Keratinocyte (primary cell): ENCODE data around the gene C11orf91. TPM values are rescaled to one million over a fixed set of nuclear protein-coding genes. Genes with fewer than 3 reads are reported as not detected.

Source experiments
- DNase-seq: peaks from one replicate; pipeline ENCODE4 v3.0.0-alpha.2; 2011; ENCODE audit warnings: low read depth, missing footprints, low spot score
- FAIRE-seq: peaks from 2 replicates; lab custom pipeline; 2011; peaks lifted over from hg19 to GRCh38; lab: Jason Lieb, UNC
- H2AFZ ChIP-seq: 2 replicates; pipeline ENCODE4 v1.6.0; 2012; ENCODE audit warnings: low read length, control low read depth, inconsistent platforms; ENCODE audit not compliant: control insufficient read depth
- H3K27ac ChIP-seq: 2 replicates; pipeline ENCODE4 v1.5.1; 2011; ENCODE audit warnings: low read length; ENCODE audit not compliant: control insufficient read depth, insufficient read depth
- H3K27me3 ChIP-seq: 3 replicates; pipeline ENCODE4 v1.6.0; 2011; ENCODE audit warnings: low read length; ENCODE audit not compliant: control insufficient read depth, insufficient read depth; ENCODE audit errors: extremely low read depth
- H3K36me3 ChIP-seq, 2 experiments: 2 replicates in 1 of 2; 3 replicates in 1 of 2; pipeline ENCODE4 v1.5.1; 2011; ENCODE audit warnings: low read length in 2 of 2, mild to moderate bottlenecking in 1 of 2; ENCODE audit not compliant: control insufficient read depth in 2 of 2, insufficient read depth in 2 of 2; ENCODE audit errors: extremely low read depth in 1 of 2
- H3K4me1 ChIP-seq: 3 replicates; pipeline ENCODE4 v1.5.1; 2011; ENCODE audit warnings: low read length; ENCODE audit not compliant: control insufficient read depth, insufficient read depth; ENCODE audit errors: extremely low read depth
- H3K4me2 ChIP-seq: 3 replicates; pipeline ENCODE4 v1.6.0; 2011; ENCODE audit warnings: low read depth, low read length; ENCODE audit not compliant: control insufficient read depth, insufficient read depth; ENCODE audit errors: extremely low read depth
- H3K4me3 ChIP-seq, 3 experiments: fragments of 200-600 bp in 1 of 3; sonication (generic) in 1 of 3; 2 replicates in 2 of 3; 3 replicates in 1 of 3; pipeline ENCODE4 v1.5.1; 2011 to 2016; ENCODE audit warnings: low read length in 3 of 3, mild to moderate bottlenecking in 3 of 3, control low read depth in 2 of 3, inconsistent platforms in 1 of 3, low read depth in 1 of 3, mixed read lengths in 1 of 3, mixed run types in 1 of 3, moderate library complexity in 1 of 3; ENCODE audit not compliant: control insufficient read depth in 2 of 3, insufficient read depth in 2 of 3; ENCODE audit errors: extremely low read depth in 1 of 3
- H3K79me2 ChIP-seq: 2 replicates; pipeline ENCODE4 v1.6.0; 2012; ENCODE audit warnings: low read length; ENCODE audit not compliant: control insufficient read depth, insufficient read depth
- H3K9ac ChIP-seq: 3 replicates; pipeline ENCODE4 v1.6.0; 2011; ENCODE audit warnings: low read length; ENCODE audit not compliant: control insufficient read depth, insufficient read depth; ENCODE audit errors: extremely low read depth
- H3K9me1 ChIP-seq: 3 replicates; pipeline ENCODE4 v1.6.0; 2011; ENCODE audit warnings: low read length; ENCODE audit not compliant: control insufficient read depth, insufficient read depth; ENCODE audit errors: extremely low read depth
- H3K9me3 ChIP-seq: 2 replicates; pipeline ENCODE4 v1.5.1; 2012; ENCODE audit warnings: low read depth, low read length; ENCODE audit not compliant: control insufficient read depth
- H4K20me1 ChIP-seq: 3 replicates; pipeline ENCODE4 v1.6.0; 2011; ENCODE audit warnings: low read length; ENCODE audit not compliant: control insufficient read depth, insufficient read depth; ENCODE audit errors: extremely low read depth
- EZH2 ChIP-seq: IDR thresholded peaks from one replicate; pipeline ENCODE4 v1.6.1; 2012; ENCODE audit warnings: inconsistent platforms, mild to moderate bottlenecking, low read length, moderate library complexity
- dilution Hi-C: fragments of 300-500 bp; cut with MboI; formaldehyde crosslinking; loops from one replicate; pipeline ENCODE4 v1.7.0; 2020; ENCODE audit warnings: low sequenced_read_pairs; ENCODE audit not compliant: extremely low pct_ligation_motif_present
- polyA plus RNA-seq, 5 experiments: library from polyadenylated mRNA; depleted of rRNA in 3 of 5; stranded (reverse) in 3 of 5; stranded (forward) in 1 of 5; unstranded in 1 of 5; fragments of >200 nt; gene quantifications; 1 replicate in 1 of 5; 2 replicates in 3 of 5; 3 replicates in 1 of 5; pipeline versions ENCODE4 v1.2.1 to v1.2.3, GENCODE V29; 2011 to 2012; ENCODE audit warnings: missing spikeins in 2 of 5, low read depth in 1 of 5, low replicate concordance in 1 of 5
- TF ChIP-seq, protein P1 (sequence below), 3 experiments: IDR thresholded peaks in 1 of 3; conservative IDR thresholded peaks in 1 of 3; optimal IDR thresholded peaks in 1 of 3; 2 replicates in 2 of 3; 3 replicates in 1 of 3; pipeline versions ENCODE3 to v1.5.1; 2011; ENCODE audit warnings: low read length in 3 of 3, mild to moderate bottlenecking in 3 of 3, moderate library complexity in 2 of 3, control low read depth in 1 of 3, inconsistent platforms in 1 of 3; ENCODE audit not compliant: insufficient read depth in 2 of 3; ENCODE audit errors: extremely low read depth in 1 of 3

The C11orf91 gene
- polyA plus RNA-seq, 1 donor (not counting 4 experiments of a cell fraction or from before 2014, with no cell fraction given) = 0.10 TPM

DNA sequence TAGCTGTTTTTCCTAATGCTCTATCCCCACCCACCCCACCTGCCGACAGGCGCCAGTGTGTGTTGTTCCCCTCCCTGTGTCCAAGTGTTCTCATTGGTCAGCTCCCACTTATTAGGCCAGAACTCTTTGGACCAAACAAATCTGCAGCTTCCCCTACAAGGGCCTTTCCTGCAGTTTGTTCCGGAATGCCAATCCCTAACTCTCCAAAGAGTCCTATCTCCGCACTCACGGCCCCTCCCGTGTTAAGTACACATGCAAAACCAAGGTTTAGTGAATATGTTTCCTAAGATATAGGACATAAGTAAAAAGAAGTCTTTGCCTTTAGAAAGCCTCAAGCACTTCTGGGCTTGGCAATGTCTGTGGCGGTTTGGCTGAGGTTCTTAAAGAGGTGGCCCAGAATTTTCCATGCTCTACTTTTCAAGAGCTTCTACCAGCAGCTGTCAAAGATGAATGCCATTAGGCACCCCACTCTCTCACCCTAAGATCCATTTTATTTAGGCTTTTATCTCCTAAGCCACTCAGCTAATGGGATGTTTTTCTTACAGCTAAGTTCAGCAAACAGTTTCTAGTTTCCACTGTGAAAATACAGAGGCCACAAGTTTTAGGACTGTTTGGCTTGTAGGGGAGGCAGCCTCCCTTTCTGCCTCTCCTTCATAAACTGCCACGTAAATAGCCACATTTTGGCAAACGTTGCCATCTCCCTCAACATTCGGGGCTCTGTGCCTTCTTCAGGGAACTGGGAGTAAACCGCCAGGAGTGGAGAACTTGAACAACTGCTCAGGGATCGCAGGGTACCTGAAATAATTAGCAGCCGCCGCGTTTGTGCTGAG is 34.0 kb upstream of the C11orf91 start:
- TF ChIP-seq, protein P1, sequence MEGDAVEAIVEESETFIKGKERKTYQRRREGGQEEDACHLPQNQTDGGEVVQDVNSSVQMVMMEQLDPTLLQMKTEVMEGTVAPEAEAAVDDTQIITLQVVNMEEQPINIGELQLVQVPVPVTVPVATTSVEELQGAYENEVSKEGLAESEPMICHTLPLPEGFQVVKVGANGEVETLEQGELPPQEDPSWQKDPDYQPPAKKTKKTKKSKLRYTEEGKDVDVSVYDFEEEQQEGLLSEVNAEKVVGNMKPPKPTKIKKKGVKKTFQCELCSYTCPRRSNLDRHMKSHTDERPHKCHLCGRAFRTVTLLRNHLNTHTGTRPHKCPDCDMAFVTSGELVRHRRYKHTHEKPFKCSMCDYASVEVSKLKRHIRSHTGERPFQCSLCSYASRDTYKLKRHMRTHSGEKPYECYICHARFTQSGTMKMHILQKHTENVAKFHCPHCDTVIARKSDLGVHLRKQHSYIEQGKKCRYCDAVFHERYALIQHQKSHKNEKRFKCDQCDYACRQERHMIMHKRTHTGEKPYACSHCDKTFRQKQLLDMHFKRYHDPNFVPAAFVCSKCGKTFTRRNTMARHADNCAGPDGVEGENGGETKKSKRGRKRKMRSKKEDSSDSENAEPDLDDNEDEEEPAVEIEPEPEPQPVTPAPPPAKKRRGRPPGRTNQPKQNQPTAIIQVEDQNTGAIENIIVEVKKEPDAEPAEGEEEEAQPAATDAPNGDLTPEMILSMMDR (optimal IDR thresholded peaks at IDR 0.05 in 1 of 3, IDR thresholded peaks at IDR 0.05 in 1 of 3, conservative IDR thresholded peaks at IDR 0.05 in 1 of 3; ENCODE audit: extremely low read depth in 1 of 3, insufficient read depth in 2 of 3, low read length in 3 of 3) = no peak
- TF ChIP-seq EZH2 = no peak
- dilution Hi-C loops = no loop called here
- Histone ChIP-seq H3K36me3 (peaks cover 12 to 26% of the 10 kb centered on the region in 2 experiments), H3K9me3 (no peaks in the 10 kb centered on the region), H3K4me2 (peak overlapping the region; percentile 98), H3K4me1 (peaks cover 55% of the 10 kb centered on the region), H3K9ac (peak overlapping the region; percentile 96), H3K9me1 (peaks cover 3% of the 10 kb centered on the region), H2AFZ (no peak overlapping the region), H4K20me1 (peaks cover 34% of the 10 kb centered on the region), H3K4me3 (peak overlapping the region; percentile 91 to 100 (median 97)), H3K27ac (peak overlapping the region; percentile 92), H3K79me2 (peaks cover 66% of the 10 kb centered on the region), H3K27me3 (no peaks in the 10 kb centered on the region)
- FAIRE-seq (no peak), DNase-seq (no peak)

DNA sequence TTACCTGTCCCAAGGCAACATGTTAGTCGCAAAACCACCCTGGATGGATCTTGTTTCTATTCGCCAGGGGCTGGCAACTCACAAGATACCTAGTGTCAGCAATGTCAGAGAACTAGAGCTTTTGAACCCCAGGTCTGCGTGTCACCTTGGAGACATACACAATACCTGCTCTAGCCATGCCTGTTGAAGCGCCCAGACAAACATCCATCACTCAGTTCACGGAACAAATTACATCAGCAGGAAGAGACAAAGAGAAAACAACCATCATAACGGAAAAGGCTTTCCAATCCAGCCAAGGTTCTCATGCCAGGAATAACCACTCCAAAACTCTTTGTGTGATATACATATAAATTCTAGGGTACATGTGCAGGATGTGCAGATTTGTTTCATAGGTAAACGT is 33.4 kb upstream of the C11orf91 start:
- dilution Hi-C loops = no loop called here
- H3K4me2 ChIP-seq = peak overlapping the region; percentile 98
- no peaks in the 10 kb centered on the region for H3K9me3 ChIP-seq
- H3K79me2 ChIP-seq = peaks cover 72% of the 10 kb centered on the region
- FAIRE-seq (no peak), DNase-seq (no peak)
- H3K4me3 ChIP-seq = peak overlapping the region; percentile 91 to 100 (median 97)
- H3K36me3 ChIP-seq = peaks cover 12 to 26% of the 10 kb centered on the region in 2 experiments
- H3K9ac ChIP-seq = peak overlapping the region; percentile 96
- H3K27me3 ChIP-seq = no peaks in the 10 kb centered on the region
- H4K20me1 ChIP-seq = peaks cover 34% of the 10 kb centered on the region
- no peak for TF ChIP-seq EZH2
- TF ChIP-seq, protein P1 (optimal IDR thresholded peaks at IDR 0.05 in 1 of 3, IDR thresholded peaks at IDR 0.05 in 1 of 3, conservative IDR thresholded peaks at IDR 0.05 in 1 of 3; ENCODE audit: extremely low read depth in 1 of 3, insufficient read depth in 2 of 3, low read length in 3 of 3) = no peak
- peak overlapping the region; percentile 92 for H3K27ac ChIP-seq
- no peak overlapping the region for H2AFZ ChIP-seq
- peaks cover 3% of the 10 kb centered on the region for H3K9me1 ChIP-seq
- H3K4me1 ChIP-seq = peaks cover 55% of the 10 kb centered on the region
